K562 (cell line): ENCODE measurements around the gene ATF6B. TPM values are rescaled to one million over a fixed set of nuclear protein-coding genes. Genes with fewer than 3 reads are reported as not detected.
A peak's percentile ranks its signal among the peaks of the same experiment; 100 is the strongest.

Experiments used
- BRD4 ChIP-seq: fragments of 200-600 bp; sonication (generic); IDR thresholded peaks from 2 replicates; pipeline ENCODE4 v1.6.1; 2017; ENCODE audit warnings: inconsistent platforms
- CHD1 ChIP-seq: fragments of 200-600 bp; sonication (generic); IDR thresholded peaks from one replicate; pipeline ENCODE4 v1.6.1; 2012; ENCODE audit warnings: mild to moderate bottlenecking, moderate library complexity, low read length, inconsistent platforms
- E2F3 ChIP-seq: fragments of 250-450 bp; sonication (Bioruptor Pico); IDR thresholded peaks from 2 replicates; pipeline ENCODE4 v1.4.0; 2020; ENCODE audit warnings: mild to moderate bottlenecking
- HIVEP1 ChIP-seq: fragments of 250-450 bp; sonication (Bioruptor Pico); IDR thresholded peaks from 2 replicates; pipeline ENCODE4 v1.4.0; 2020; ENCODE audit warnings: mild to moderate bottlenecking
- SIN3A ChIP-seq, 2 experiments: fragments of 150-350 bp in 1 of 2; IDR thresholded peaks; 2 replicates each; pipeline ENCODE4 v1.6.1; 2011 to 2016; ENCODE audit warnings: borderline replicate concordance in 2 of 2, low read depth in 2 of 2, low read length in 2 of 2, mild to moderate bottlenecking in 2 of 2, moderate library complexity in 2 of 2; ENCODE audit not compliant: control insufficient read depth in 1 of 2
- SP2 ChIP-seq: IDR thresholded peaks from 2 replicates; pipeline ENCODE4 v1.6.1; 2011; ENCODE audit warnings: mild to moderate bottlenecking, low read depth, low read length, moderate library complexity; ENCODE audit not compliant: poor library complexity, severe bottlenecking; ENCODE audit errors: extremely low read depth
- TAF9B ChIP-seq: fragments of 450-650 bp; IDR thresholded peaks from 2 replicates; pipeline ENCODE4 v1.6.1; 2018; ENCODE audit warnings: mild to moderate bottlenecking; ENCODE audit not compliant: partially characterized antibody
- TCFL5 ChIP-seq: fragments of 250-450 bp; sonication (Bioruptor Pico); conservative IDR thresholded peaks from 2 replicates; pipeline ENCODE4 v1.6.1; 2021; ENCODE audit warnings: mild to moderate bottlenecking, moderate library complexity, matching md5 sums
- ZNF134 ChIP-seq: fragments of 250-450 bp; sonication (Bioruptor Pico); conservative IDR thresholded peaks from 2 replicates; pipeline ENCODE4 v1.4.0; 2020
- polyA plus RNA-seq, 8 experiments: library from polyadenylated mRNA; depleted of rRNA in 4 of 8; stranded (reverse) in 5 of 8; unstranded in 3 of 8; fragments of >200 nt; fragmentation: Nextera tagmentation in 2 of 8; fragmentation: Illumina TruSeq in 1 of 8; extraction: Ambion mirVana in 2 of 8; extraction: Trizol in 1 of 8; gene quantifications; 2 replicates each; pipeline versions ENCODE4 v1.2.1 to v1.2.3, GENCODE V29; 2011 to 2014; ENCODE audit warnings: inconsistent platforms in 1 of 8, missing spikeins in 1 of 8
- total RNA-seq, 7 experiments: library from RNA; depleted of rRNA in 6 of 7; stranded (reverse); fragments of >200 nt in 6 of 7; fragmentation: Illumina TruSeq in 2 of 7; extraction: Trizol in 2 of 7; gene quantifications; 2 replicates each; pipeline versions ENCODE4 v1.2.1 to v1.2.3, GENCODE V29; 2011 to 2021; ENCODE audit warnings: low replicate concordance in 1 of 7
- TF ChIP-seq, protein P1 (sequence below): fragments of 450-650 bp; formaldehyde crosslinking; IDR thresholded peaks from 2 replicates; pipeline ENCODE4 v1.4.0; 2020; ENCODE audit warnings: mild to moderate bottlenecking
- TF ChIP-seq, protein P2 (sequence below): fragments of 200-800 bp; sonication (Bioruptor generic); IDR thresholded peaks from 2 replicates; pipeline ENCODE4 v1.6.1; 2017; ENCODE audit warnings: missing genetic modification characterization, missing compliant biosample characterization

ATF6B gene
- total and polyA plus RNA-seq, 9 of the 15 experiments (the other 6 are each of a cell fraction or from before 2014, with no cell fraction given), result 20.7 to 131 (median 31.7) TPM

DNA sequence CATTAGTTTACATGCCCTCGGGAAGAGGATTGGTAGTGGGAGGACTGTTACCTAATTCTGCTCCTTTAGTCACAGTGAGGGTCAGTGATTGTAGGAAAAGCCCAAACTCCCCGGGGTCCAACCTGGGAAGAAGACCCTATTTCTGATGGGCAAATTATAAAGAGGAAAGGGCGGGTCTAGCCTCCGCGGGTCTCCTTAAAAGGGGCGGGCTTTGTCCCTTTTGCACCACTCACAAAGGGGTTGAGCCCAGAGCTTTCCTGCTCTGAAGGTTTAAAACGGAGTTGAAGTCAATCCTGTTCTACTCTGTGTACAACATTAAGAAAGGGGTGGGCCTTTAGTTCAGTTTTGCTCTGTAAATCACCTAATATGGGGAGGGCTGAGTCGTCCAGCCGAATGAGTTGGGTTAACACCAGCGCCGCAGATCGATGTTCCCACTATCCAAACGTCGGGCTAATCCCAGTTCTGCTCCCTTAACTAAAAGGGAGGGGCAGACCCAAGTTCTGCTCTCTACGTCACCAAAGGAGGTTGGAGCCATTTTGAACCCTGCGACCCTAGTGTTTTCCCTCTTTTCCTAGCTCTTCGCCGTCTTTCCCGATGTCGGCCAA lies 49.2 kb upstream of the ATF6B start (continued):
- TF ChIP-seq, protein P1, sequence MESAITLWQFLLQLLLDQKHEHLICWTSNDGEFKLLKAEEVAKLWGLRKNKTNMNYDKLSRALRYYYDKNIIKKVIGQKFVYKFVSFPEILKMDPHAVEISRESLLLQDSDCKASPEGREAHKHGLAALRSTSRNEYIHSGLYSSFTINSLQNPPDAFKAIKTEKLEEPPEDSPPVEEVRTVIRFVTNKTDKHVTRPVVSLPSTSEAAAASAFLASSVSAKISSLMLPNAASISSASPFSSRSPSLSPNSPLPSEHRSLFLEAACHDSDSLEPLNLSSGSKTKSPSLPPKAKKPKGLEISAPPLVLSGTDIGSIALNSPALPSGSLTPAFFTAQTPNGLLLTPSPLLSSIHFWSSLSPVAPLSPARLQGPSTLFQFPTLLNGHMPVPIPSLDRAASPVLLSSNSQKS, result peak; percentile 80; the same call in 1 of the 2 replicates
- TF ChIP-seq E2F3 (CRISPR knock-in tag), result peak; percentile 34; the same call in 1 of the 2 replicates
- TF ChIP-seq, protein P2, sequence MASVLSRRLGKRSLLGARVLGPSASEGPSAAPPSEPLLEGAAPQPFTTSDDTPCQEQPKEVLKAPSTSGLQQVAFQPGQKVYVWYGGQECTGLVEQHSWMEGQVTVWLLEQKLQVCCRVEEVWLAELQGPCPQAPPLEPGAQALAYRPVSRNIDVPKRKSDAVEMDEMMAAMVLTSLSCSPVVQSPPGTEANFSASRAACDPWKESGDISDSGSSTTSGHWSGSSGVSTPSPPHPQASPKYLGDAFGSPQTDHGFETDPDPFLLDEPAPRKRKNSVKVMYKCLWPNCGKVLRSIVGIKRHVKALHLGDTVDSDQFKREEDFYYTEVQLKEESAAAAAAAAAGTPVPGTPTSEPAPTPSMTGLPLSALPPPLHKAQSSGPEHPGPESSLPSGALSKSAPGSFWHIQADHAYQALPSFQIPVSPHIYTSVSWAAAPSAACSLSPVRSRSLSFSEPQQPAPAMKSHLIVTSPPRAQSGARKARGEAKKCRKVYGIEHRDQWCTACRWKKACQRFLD (CRISPR knock-in tag), result no peak
- no peak for TF ChIP-seq BRD4
- TF ChIP-seq SIN3A (IDR thresholded peaks at IDR 0.05; ENCODE audit: borderline replicate concordance in 2 of 2, control insufficient read depth in 1 of 2, low read depth in 2 of 2, low read length in 2 of 2), result peak in 1 of 2 experiments; percentile 38; a peak in 1 of 4 replicates
- TF ChIP-seq HIVEP1, result peak; percentile 76; the same call in 1 of the 2 replicates
- peak; percentile 95 for TF ChIP-seq CHD1
- TF ChIP-seq ZNF134 (CRISPR knock-in tag), result no peak
- 0 out of 2 replicates have a peak, but pooled peaks have one; percentile 55 for TF ChIP-seq TCFL5 (CRISPR knock-in tag)
- no peak for TF ChIP-seq TAF9B
- no peak for TF ChIP-seq SP2
